Hepatocyte (in vitro differentiated cells): ENCODE data around the gene FOSL2. TPM values are rescaled to one million over a fixed set of nuclear protein-coding genes. Genes with fewer than 3 reads are reported as not detected.

Source experiments
- DNase-seq: peaks from one replicate; pipeline ENCODE4 v3.0.0-alpha.2; 2016; ENCODE audit warnings: low spot score
- H2AFZ ChIP-seq: fragments of 200-600 bp; sonication (generic); 2 replicates; pipeline ENCODE4 v1.6.0; 2016; ENCODE audit warnings: antibody characterized with exemption, mild to moderate bottlenecking
- H3K27ac ChIP-seq: fragments of 200-600 bp; sonication (generic); 2 replicates; pipeline ENCODE4 v1.5.1; 2016; ENCODE audit warnings: mild to moderate bottlenecking
- H3K27me3 ChIP-seq: fragments of 200-600 bp; sonication (generic); 2 replicates; pipeline ENCODE4 v1.6.1; 2016
- H3K36me3 ChIP-seq: fragments of 200-600 bp; sonication (generic); replicated peaks from 2 replicates; pipeline ENCODE4 v1.5.1; 2016; ENCODE audit warnings: low read depth; ENCODE audit not compliant: insufficient read depth
- H3K4me1 ChIP-seq: fragments of 200-600 bp; sonication (generic); 2 replicates; pipeline ENCODE4 v1.5.1; 2016; ENCODE audit warnings: mild to moderate bottlenecking, moderate library complexity; ENCODE audit not compliant: insufficient read depth
- H3K4me2 ChIP-seq: fragments of 200-600 bp; sonication (generic); 2 replicates; pipeline ENCODE4 v1.6.0; 2016
- H3K4me3 ChIP-seq: fragments of 200-600 bp; sonication (generic); 2 replicates; pipeline ENCODE4 v1.5.1; 2016; ENCODE audit warnings: mild to moderate bottlenecking
- H3K79me2 ChIP-seq: fragments of 200-600 bp; sonication (generic); 2 replicates; pipeline ENCODE4 v1.6.0; 2017; ENCODE audit warnings: mild to moderate bottlenecking
- H3K9me2 ChIP-seq: fragments of 200-600 bp; sonication (generic); replicated peaks from 2 replicates; pipeline ENCODE4 v1.6.0; 2017; ENCODE audit warnings: mild to moderate bottlenecking; ENCODE audit not compliant: insufficient read depth
- H3K9me3 ChIP-seq: fragments of 200-600 bp; sonication (generic); 2 replicates; pipeline ENCODE4 v1.5.1; 2016; ENCODE audit warnings: low read depth, mild to moderate bottlenecking
- H4K20me1 ChIP-seq: fragments of 200-600 bp; sonication (generic); 2 replicates; pipeline ENCODE4 v1.6.0; 2016; ENCODE audit warnings: mild to moderate bottlenecking; ENCODE audit not compliant: insufficient read depth, poor library complexity, severe bottlenecking
- CTCF ChIP-seq: fragments of 200-600 bp; sonication (generic); IDR thresholded peaks from 2 replicates; pipeline ENCODE4 v1.5.1; 2016; ENCODE audit warnings: antibody characterized with exemption, mild to moderate bottlenecking; ENCODE audit not compliant: poor library complexity
- EZH2 ChIP-seq: fragments of 200-600 bp; sonication (generic); IDR thresholded peaks from 2 replicates; pipeline ENCODE4 v1.6.1; 2016; ENCODE audit warnings: antibody characterized with exemption, mild to moderate bottlenecking, borderline replicate concordance
- EZH2phosphoT487 ChIP-seq: fragments of 200-600 bp; sonication (generic); IDR thresholded peaks from one replicate; pipeline ENCODE4 v1.6.1; 2018; ENCODE audit warnings: antibody characterized with exemption, mild to moderate bottlenecking, low read depth, moderate library complexity; ENCODE audit not compliant: unreplicated experiment, severe bottlenecking
- WGBS: methylation state at CpG from one replicate; pipeline ENCODE4 v1.1.6; 2016; ENCODE audit warnings: low lambda C conversion rate; ENCODE audit errors: missing lambda C conversion rate; 5-methylcytosine and 5-hydroxymethylcytosine counted together
- polyA plus RNA-seq: library from polyadenylated mRNA; unstranded; fragments of >200 nt; fragmentation: Nextera tagmentation; extraction: Ambion mirVana; gene quantifications from 2 replicates; pipeline ENCODE4 v1.2.1, GENCODE V29; 2016
- total RNA-seq: library from RNA; depleted of rRNA; stranded (reverse); fragments of >200 nt; gene quantifications from 2 replicates; pipeline ENCODE4 v1.2.3, GENCODE V29; 2014

The FOSL2 gene
- total and polyA plus RNA-seq, 2 experiments from 2014 or later: 91.1 to 148 TPM

GRCh38 chr2:28407976-28408690 lies 15.5 kb downstream of the FOSL2 start:
- H3K4me1 ChIP-seq: no peaks in the 10 kb centered on the region
- no peak for DNase-seq
- 92% methylated on average over 5 of the region's 5 CpGs for WGBS
- TF ChIP-seq CTCF (no peak), EZH2 (no peak), EZH2phosphoT487 (no peak)
- no peaks in the 10 kb centered on the region for H3K9me2 ChIP-seq
- no peak overlapping the region for H3K4me2 ChIP-seq
- H3K79me2 ChIP-seq: peaks cover 92% of the 10 kb centered on the region
- no peaks in the 10 kb centered on the region for H3K27me3 ChIP-seq
- H2AFZ ChIP-seq: no peak overlapping the region
- no peaks in the 10 kb centered on the region for H3K9me3 ChIP-seq
- no peaks in the 10 kb centered on the region for H3K36me3 ChIP-seq
- peaks cover 100% of the 10 kb centered on the region for H4K20me1 ChIP-seq
- peak overlapping the region; percentile 78 for H3K27ac ChIP-seq
- no peak overlapping the region for H3K4me3 ChIP-seq

- WGBS: 85% methylated on average over 26 of the region's 26 CpGs
- Histone ChIP-seq H3K4me3 (no peak overlapping the region), H3K36me3 (no peaks in the 10 kb centered on the region), H3K27me3 (no peaks in the 10 kb centered on the region), H3K9me3 (no peaks in the 10 kb centered on the region), H3K79me2 (peaks cover 92% of the 10 kb centered on the region), H3K9me2 (no peaks in the 10 kb centered on the region), H3K4me1 (no peaks in the 10 kb centered on the region), H3K4me2 (no peak overlapping the region), H2AFZ (no peak overlapping the region), H4K20me1 (peaks cover 100% of the 10 kb centered on the region), H3K27ac (peak overlapping the region; percentile 78)
- DNase-seq: no peak
- no peak for TF ChIP-seq EZH2phosphoT487
- TF ChIP-seq CTCF: no peak
- no peak for TF ChIP-seq EZH2
These were observed 16.3 kb downstream of the FOSL2 start for GRCh38 chr2:28408764-28409599.

GRCh38 chr2:28411166-28411755 lies 18.6 kb downstream of the FOSL2 start:
- no peak for DNase-seq
- Histone ChIP-seq H3K79me2 (peaks cover 83% of the 10 kb centered on the region), H3K4me2 (no peak overlapping the region), H2AFZ (no peak overlapping the region), H3K4me1 (no peaks in the 10 kb centered on the region), H3K9me3 (no peaks in the 10 kb centered on the region), H3K9me2 (no peaks in the 10 kb centered on the region), H4K20me1 (peaks cover 98% of the 10 kb centered on the region), H3K4me3 (no peak overlapping the region), H3K36me3 (no peaks in the 10 kb centered on the region), H3K27ac (no peak overlapping the region), H3K27me3 (no peaks in the 10 kb centered on the region)
- WGBS: 93% methylated on average over 5 of the region's 5 CpGs
- no peak for TF ChIP-seq EZH2
- no peak for TF ChIP-seq CTCF
- no peak for TF ChIP-seq EZH2phosphoT487
